PFSK-1 (cell line): ENCODE measurements around the gene TRIAP1.

Source experiments
- POLR2AphosphoS5 ChIP-seq: IDR thresholded peaks from 2 replicates; pipeline ENCODE4 v1.6.1; 2012; ENCODE audit warnings: low read depth, mild to moderate bottlenecking, control low read depth, low read length, moderate library complexity
- REST ChIP-seq, 2 experiments: IDR thresholded peaks; 2 replicates each; pipeline versions ENCODE4 v1.6.1 to v1.8.0; 2011 to 2012; ENCODE audit warnings: low read depth in 2 of 2, low read length in 2 of 2, control low read depth in 1 of 2, inconsistent platforms in 1 of 2, mild to moderate bottlenecking in 1 of 2, moderate library complexity in 1 of 2; ENCODE audit not compliant: insufficient read depth in 1 of 2

GRCh38 chr12:120438495-120439198 lies 7.5 kb downstream of the TRIAP1 start:
- TF ChIP-seq POLR2AphosphoS5 (no peak), REST (IDR thresholded peaks at IDR 0.05; ENCODE audit: insufficient read depth in 1 of 2, low read depth in 2 of 2, low read length in 2 of 2) (no peak)
